HG02571 (cell line): Measurements from ENCODE around the gene REC114.
"Not testable (repeated sequence)": the region's sequence is repeated elsewhere in the genome, so short reads cannot be mapped to it uniquely, and the experiment has no call there.

Source experiments
- ATAC-seq: cut with Tn5 transposase; IDR thresholded peaks from one replicate; pipeline ENCODE4 v1.9.1; 2021; ENCODE audit warnings: mild to moderate bottlenecking, moderate library complexity; ENCODE audit not compliant: unreplicated experiment

REC114 gene

GRCh38 chr15:73522011-73522410 is 79.0 kb downstream of the REC114 start:
- no peak for ATAC-seq

GRCh38 chr15:73524919-73525318 is 82.0 kb downstream of the REC114 start:
- ATAC-seq = no peak

- ATAC-seq = no peak
Measured at GRCh38 chr15:73527598-73527997, 84.6 kb downstream of the REC114 start.

GRCh38 chr15:73530649-73531048 is 87.7 kb downstream of the REC114 start:
- ATAC-seq = no peak

- no peak for ATAC-seq
Measured at GRCh38 chr15:73538123-73538522, 95.2 kb downstream of the REC114 start.

GRCh38 chr15:73538563-73539211 is 95.7 kb downstream of the REC114 start:
- no peak for ATAC-seq

- no peak for ATAC-seq
Measured at GRCh38 chr15:73539212-73540128, 96.5 kb downstream of the REC114 start.

- no peak for ATAC-seq
Measured at GRCh38 chr15:73540161-73540560, 97.2 kb downstream of the REC114 start.

GRCh38 chr15:73541479-73541878 is 98.5 kb downstream of the REC114 start:
- ATAC-seq = no peak

GRCh38 chr15:73548925-73549324 is 106.0 kb downstream of the REC114 start:
- not testable (repeated sequence) for ATAC-seq

- no peak for ATAC-seq
Measured at GRCh38 chr15:73550190-73550589, 107.2 kb downstream of the REC114 start.

- ATAC-seq = no peak
Measured at GRCh38 chr15:73555080-73555479, 112.1 kb downstream of the REC114 start.

GRCh38 chr15:73558529-73558928 is 115.6 kb downstream of the REC114 start:
- ATAC-seq = no peak

- ATAC-seq = no peak
Measured at GRCh38 chr15:73560501-73561117, 117.6 kb downstream of the REC114 start.

- ATAC-seq = no peak
Measured at GRCh38 chr15:73564255-73564654, 121.3 kb downstream of the REC114 start.

- no peak for ATAC-seq
Measured at GRCh38 chr15:73567020-73567419, 124.1 kb downstream of the REC114 start.

- no peak for ATAC-seq
Measured at GRCh38 chr15:73568564-73569280, 125.8 kb downstream of the REC114 start.

GRCh38 chr15:73569361-73569760 is 126.4 kb downstream of the REC114 start:
- ATAC-seq = no peak

- no peak for ATAC-seq
Measured at GRCh38 chr15:73570355-73571032, 127.5 kb downstream of the REC114 start.

GRCh38 chr15:73571346-73571745 is 128.4 kb downstream of the REC114 start:
- no peak for ATAC-seq

GRCh38 chr15:73572296-73572695 is 129.3 kb downstream of the REC114 start:
- ATAC-seq = no peak
